Measurements from ENCODE around the gene MIPOL1. TPM values are rescaled to one million over a fixed set of nuclear protein-coding genes. Genes with fewer than 3 reads are reported as not detected.
A peak's percentile ranks its signal among the peaks of the same experiment; 100 is the strongest.
"Not testable (repeated sequence)": the region's sequence is repeated elsewhere in the genome, so short reads cannot be mapped to it uniquely, and the experiment has no call there.

MIPOL1 gene
- total and polyA plus RNA-seq, 2 of the 4 experiments (the other 2 are of a cell fraction): 2.7 to 5.9 TPM

DNA sequence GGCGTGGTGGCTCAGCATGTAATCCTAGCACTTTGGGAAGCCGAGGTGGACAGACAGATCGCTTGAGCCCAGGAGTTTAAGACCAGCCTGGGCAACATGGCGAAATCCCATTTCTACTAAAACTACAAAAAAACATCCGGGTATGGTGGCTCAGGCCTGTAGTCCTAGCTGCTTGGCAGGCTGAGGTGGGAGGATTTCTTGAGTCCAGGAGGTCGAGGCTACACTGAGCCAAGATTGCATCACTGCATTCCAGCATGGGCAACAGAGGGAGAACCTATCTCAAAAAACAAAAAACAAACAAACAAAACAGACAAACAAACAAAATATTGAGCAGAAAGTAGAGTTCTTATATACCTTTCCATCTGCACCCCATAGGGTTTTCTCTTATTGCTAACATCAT, 16.3 kb upstream of the MIPOL1 start:
- intact Hi-C loops (cut with micrococcal nuclease) (no loop called here), in situ Hi-C loops (cut with MboI; ENCODE audit: low sequenced_read_pairs) (no loop called here), dilution Hi-C loops (cut with HindIII; ENCODE audit: low sequenced_read_pairs, unreplicated experiment) (no loop called here)
- H4K5ac ChIP-seq (ENCODE audit: low read depth, low read length): no peak overlapping the region
- H3K4ac ChIP-seq (ENCODE audit: low read depth, low read length): no peak overlapping the region; the same call in 1 of the 2 replicates
- H2BK5ac ChIP-seq (ENCODE audit: low read depth, low read length, poor library complexity, severe bottlenecking): no peak overlapping the region
- no peak overlapping the region for H3K23ac ChIP-seq (ENCODE audit: low read depth, low read length)
- no TSS peak for BruUV-seq (replicated peaks)
- ATAC-seq (ENCODE audit: low read depth) (no peak), DNase-seq (no peak)
- H3K18ac ChIP-seq (ENCODE audit: low read depth, low read length): no peak overlapping the region
- no peaks in the 10 kb centered on the region for H3K4me1 ChIP-seq (ENCODE audit: control insufficient read depth, insufficient read depth, low read length)
- H4K8ac ChIP-seq (ENCODE audit: low read depth in 2 of 2, low read length in 2 of 2): no peak overlapping the region
- WGBS, 2 experiments (ENCODE audit: extremely low coverage in 2 of 2, insufficient read length in 1 of 2): no CpG with 5 or more reads among the region's 6 CpGs
- H2AK9ac ChIP-seq (replicated peaks; ENCODE audit: low read depth, low read length, poor library complexity): no peak overlapping the region
- no peak overlapping the region for H3K9ac ChIP-seq (ENCODE audit: low read depth, low read length)
- ChIA-PET POLR2A (ENCODE audit: unreplicated experiment) (no interaction called here), CTCF (no interaction called here)
- H3K4me3 ChIP-seq (ENCODE audit: insufficient read depth, low read depth, low read length): no peak overlapping the region
- H2AK5ac ChIP-seq (ENCODE audit: low read depth, low read length): no peak overlapping the region; the same call in 1 of the 2 replicates
- H3K9me3 ChIP-seq (ENCODE audit: control insufficient read depth, insufficient read depth, low read length): no peaks in the 10 kb centered on the region
- no peak overlapping the region for H4K91ac ChIP-seq (ENCODE audit: insufficient read depth, low read depth, low read length)
- TF ChIP-seq RCOR1 (IDR thresholded peaks at IDR 0.05; ENCODE audit: insufficient replicate concordance, low read length): no peak
- 0 out of 2 replicates have a peak, but pooled peaks have one; percentile 5 for TF ChIP-seq CEBPB (IDR thresholded peaks at IDR 0.05; ENCODE audit: low read depth, low read length)
- TF ChIP-seq, protein P1, sequence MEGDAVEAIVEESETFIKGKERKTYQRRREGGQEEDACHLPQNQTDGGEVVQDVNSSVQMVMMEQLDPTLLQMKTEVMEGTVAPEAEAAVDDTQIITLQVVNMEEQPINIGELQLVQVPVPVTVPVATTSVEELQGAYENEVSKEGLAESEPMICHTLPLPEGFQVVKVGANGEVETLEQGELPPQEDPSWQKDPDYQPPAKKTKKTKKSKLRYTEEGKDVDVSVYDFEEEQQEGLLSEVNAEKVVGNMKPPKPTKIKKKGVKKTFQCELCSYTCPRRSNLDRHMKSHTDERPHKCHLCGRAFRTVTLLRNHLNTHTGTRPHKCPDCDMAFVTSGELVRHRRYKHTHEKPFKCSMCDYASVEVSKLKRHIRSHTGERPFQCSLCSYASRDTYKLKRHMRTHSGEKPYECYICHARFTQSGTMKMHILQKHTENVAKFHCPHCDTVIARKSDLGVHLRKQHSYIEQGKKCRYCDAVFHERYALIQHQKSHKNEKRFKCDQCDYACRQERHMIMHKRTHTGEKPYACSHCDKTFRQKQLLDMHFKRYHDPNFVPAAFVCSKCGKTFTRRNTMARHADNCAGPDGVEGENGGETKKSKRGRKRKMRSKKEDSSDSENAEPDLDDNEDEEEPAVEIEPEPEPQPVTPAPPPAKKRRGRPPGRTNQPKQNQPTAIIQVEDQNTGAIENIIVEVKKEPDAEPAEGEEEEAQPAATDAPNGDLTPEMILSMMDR (conservative IDR thresholded peaks at IDR 0.05; ENCODE audit: low read depth, low read length): no peak
- no peak for TF ChIP-seq MXI1 (IDR thresholded peaks at IDR 0.05; ENCODE audit: borderline replicate concordance, low read depth, low read length)
- H3K9me1 ChIP-seq (ENCODE audit: insufficient read depth, low read length): no peaks in the 10 kb centered on the region
- no peaks in the 10 kb centered on the region for H3K27me3 ChIP-seq (ENCODE audit: control insufficient read depth, insufficient read depth, low read length)
- H2AFZ ChIP-seq (replicated peaks; ENCODE audit: low read length, poor library complexity): no peak overlapping the region
- H2BK20ac ChIP-seq (ENCODE audit: low read depth, low read length): no peak overlapping the region
- H3K14ac ChIP-seq (replicated peaks; ENCODE audit: low read depth, low read length): no peak overlapping the region
- no peak overlapping the region for H3K56ac ChIP-seq (ENCODE audit: extremely low read depth, insufficient read depth, low read length)
- H3K36me3 ChIP-seq (ENCODE audit: control insufficient read depth, insufficient read depth, low read length): no peaks in the 10 kb centered on the region
- H3K79me1 ChIP-seq (ENCODE audit: low read depth in 1 of 2, low read length in 2 of 2): no peaks in the 10 kb centered on the region
- no peak overlapping the region for H3K4me2 ChIP-seq (ENCODE audit: low read depth, low read length)
- no peaks in the 10 kb centered on the region for H4K20me1 ChIP-seq (ENCODE audit: insufficient read depth, low read length)
- H2BK120ac ChIP-seq (ENCODE audit: low read depth, low read length): no peak overlapping the region
- no peak overlapping the region for H2BK15ac ChIP-seq (ENCODE audit: low read depth, low read length)
- no peak overlapping the region for H3K27ac ChIP-seq (ENCODE audit: insufficient read depth, low read length)

DNA sequence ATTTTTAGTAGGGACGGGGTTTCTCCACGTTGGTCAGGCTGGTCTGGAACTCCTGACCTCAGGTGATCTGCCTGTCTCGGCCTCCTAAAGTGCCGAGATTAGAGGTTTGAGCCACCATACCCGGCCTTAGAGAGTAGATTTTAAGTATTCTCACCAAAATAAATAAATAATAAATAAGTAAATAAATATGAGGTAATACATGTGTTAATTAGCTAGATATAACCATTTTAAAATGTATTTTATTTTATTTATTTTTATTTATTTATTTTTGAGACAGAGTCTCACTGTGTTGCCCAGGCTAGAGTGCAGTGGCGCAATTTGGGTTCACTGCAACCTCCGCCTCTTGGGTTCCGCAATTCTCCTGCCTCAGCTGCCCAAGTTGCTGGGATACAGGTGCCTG, 13.2 kb upstream of the MIPOL1 start:
- H3K56ac ChIP-seq (ENCODE audit: extremely low read depth, insufficient read depth, low read length); H3K14ac ChIP-seq (replicated peaks; ENCODE audit: low read depth, low read length); H4K8ac ChIP-seq (ENCODE audit: low read depth in 2 of 2, low read length in 2 of 2); H3K36me3 ChIP-seq (ENCODE audit: control insufficient read depth, insufficient read depth, low read length); BruUV-seq (replicated peaks); H3K27me3 ChIP-seq (ENCODE audit: control insufficient read depth, insufficient read depth, low read length); H2AK9ac ChIP-seq (replicated peaks; ENCODE audit: low read depth, low read length, poor library complexity); in situ Hi-C loops (cut with MboI; ENCODE audit: low sequenced_read_pairs); DNase-seq; H2BK120ac ChIP-seq (ENCODE audit: low read depth, low read length); H2AFZ ChIP-seq (replicated peaks; ENCODE audit: low read length, poor library complexity); H2AK5ac ChIP-seq (ENCODE audit: low read depth, low read length); H3K4me2 ChIP-seq (ENCODE audit: low read depth, low read length); H2BK15ac ChIP-seq (ENCODE audit: low read depth, low read length); H3K18ac ChIP-seq (ENCODE audit: low read depth, low read length); H3K23ac ChIP-seq (ENCODE audit: low read depth, low read length); H3K9me3 ChIP-seq (ENCODE audit: control insufficient read depth, insufficient read depth, low read length); H4K91ac ChIP-seq (ENCODE audit: insufficient read depth, low read depth, low read length); H3K4me1 ChIP-seq (ENCODE audit: control insufficient read depth, insufficient read depth, low read length); H3K9me1 ChIP-seq (ENCODE audit: insufficient read depth, low read length); H4K20me1 ChIP-seq (ENCODE audit: insufficient read depth, low read length); H3K4ac ChIP-seq (ENCODE audit: low read depth, low read length); H2BK5ac ChIP-seq (ENCODE audit: low read depth, low read length, poor library complexity, severe bottlenecking); H3K27ac ChIP-seq (ENCODE audit: insufficient read depth, low read length); H3K9ac ChIP-seq (ENCODE audit: low read depth, low read length); CTCF ChIA-PET; H3K79me1 ChIP-seq (ENCODE audit: low read depth in 1 of 2, low read length in 2 of 2); H4K5ac ChIP-seq (ENCODE audit: low read depth, low read length); POLR2A ChIA-PET (ENCODE audit: unreplicated experiment); dilution Hi-C loops (cut with HindIII; ENCODE audit: low sequenced_read_pairs, unreplicated experiment); H3K4me3 ChIP-seq (ENCODE audit: insufficient read depth, low read depth, low read length); intact Hi-C loops (cut with micrococcal nuclease); ATAC-seq (ENCODE audit: low read depth); H2BK20ac ChIP-seq (ENCODE audit: low read depth, low read length): not testable (repeated sequence)
- WGBS, 2 experiments (ENCODE audit: extremely low coverage in 2 of 2, insufficient read length in 1 of 2): no CpG with 5 or more reads among the region's 8 CpGs
